GM19468 (cell line): Measurements from ENCODE around the gene ZNF761.
"Not testable (repeated sequence)": the region's sequence is repeated elsewhere in the genome, so short reads cannot be mapped to it uniquely, and the experiment has no call there.

ENCODE experiments used
- ATAC-seq: cut with Tn5 transposase; IDR thresholded peaks from one replicate; pipeline ENCODE4 v1.9.1; 2021; ENCODE audit warnings: mild to moderate bottlenecking, moderate library complexity, moderate number of reproducible peaks; ENCODE audit not compliant: unreplicated experiment; ENCODE audit errors: extremely low read depth

The ZNF761 gene

DNA sequence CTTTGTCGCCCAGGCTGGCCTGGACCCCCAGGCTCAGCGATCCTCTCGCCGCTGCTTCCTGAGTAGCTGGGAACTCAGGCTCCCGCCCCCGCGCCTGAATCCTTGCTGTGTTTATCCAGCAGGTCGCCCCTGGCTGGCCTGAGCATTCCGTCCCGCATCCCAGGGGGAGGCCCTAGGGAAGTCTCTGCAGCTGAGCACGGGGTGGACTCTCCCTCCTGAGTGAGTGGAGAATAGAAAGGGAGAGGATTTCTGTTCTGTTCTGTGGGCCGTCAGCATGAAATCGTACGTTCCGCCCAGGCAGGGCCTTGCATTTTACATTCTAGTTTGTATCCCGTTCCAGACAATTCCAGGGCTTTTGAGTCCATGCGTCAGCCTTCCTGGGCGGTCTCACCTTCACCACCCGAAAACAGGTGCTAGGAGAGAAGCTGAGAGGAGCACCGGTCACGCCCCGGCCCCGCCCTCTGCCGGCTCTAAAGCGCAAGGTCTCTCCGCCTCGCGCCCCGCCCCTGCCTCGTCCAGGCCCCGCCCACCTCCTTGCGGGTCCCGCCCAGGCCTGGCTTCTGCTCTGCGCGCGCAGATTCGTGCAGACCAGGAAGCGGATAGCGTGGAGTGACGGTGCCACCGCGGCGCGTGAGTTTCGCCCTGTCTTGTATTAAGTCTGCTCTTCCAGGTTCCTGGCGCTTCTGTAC, at the start of gene ZNF761:
Gene ZNF761, plus strand, starts transcription at position 586 of the 689 bp plus-strand sequence. CDS start 15,285 bp downstream, outside the sequence.
- peak; percentile 69 for ATAC-seq

DNA sequence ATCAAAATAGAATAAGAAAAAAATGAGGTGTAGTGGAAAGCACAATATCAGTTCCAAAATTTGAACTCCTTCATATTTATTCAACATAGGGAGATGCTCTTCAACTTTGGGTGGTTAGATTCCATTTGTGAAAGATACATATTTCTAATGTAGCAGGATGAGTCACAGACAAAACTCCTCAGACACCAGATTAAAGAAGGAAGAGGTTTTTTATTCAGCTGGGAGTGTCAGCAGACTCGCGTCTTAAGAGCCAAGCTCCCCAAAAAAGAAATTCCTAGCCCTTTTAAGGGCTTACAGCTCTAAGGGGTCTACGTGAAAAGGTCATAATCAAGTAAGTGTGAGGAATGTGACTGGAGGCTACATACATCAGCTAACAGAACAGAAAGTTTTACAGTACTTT, 43.6 kb upstream of the ZNF761 start:
- no peak for ATAC-seq

DNA sequence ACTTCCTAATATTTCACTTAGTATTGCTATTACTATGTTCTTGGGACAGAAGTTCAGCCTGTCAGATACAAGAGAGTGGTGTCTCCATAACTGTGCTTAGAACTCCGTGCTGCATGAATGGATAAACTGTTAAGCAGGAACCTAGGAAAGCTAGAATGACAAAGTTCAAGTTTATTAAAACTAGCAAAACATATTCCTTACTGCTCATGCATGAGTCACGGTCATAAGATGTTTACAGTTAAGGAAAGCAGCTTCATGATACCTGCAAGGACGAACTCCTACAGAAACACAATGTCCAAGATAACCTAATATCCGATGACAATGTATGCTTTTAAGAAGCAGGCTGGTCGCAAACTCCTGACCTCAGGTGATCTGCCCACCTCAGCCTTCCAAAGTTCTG, 42.9 kb upstream of the ZNF761 start:
- ATAC-seq, result no peak

GRCh38 chr19:53389571-53389970, 42.2 kb upstream of the ZNF761 start:
- ATAC-seq, result no peak

DNA sequence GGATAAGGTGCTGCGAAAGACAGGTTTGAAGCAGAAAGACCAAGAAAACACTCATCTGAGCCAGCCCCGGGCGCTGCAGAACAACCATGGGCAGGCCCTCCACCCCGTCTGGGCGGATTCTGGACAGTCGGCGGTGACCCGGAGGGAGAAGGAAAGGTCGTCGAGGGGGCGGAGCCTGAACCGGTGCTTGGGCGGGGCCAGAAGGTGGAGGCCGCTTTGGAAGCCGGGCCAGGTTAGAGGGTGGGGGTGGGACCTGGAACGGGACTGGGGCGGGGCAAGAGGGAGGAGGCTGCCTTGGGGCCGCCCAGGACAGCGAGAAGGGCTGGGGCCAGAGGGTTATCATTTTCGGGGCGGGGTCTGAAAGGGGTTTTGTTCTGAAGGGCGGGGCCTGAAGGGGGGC, 41.8 kb upstream of the ZNF761 start:
- no peak for ATAC-seq

DNA sequence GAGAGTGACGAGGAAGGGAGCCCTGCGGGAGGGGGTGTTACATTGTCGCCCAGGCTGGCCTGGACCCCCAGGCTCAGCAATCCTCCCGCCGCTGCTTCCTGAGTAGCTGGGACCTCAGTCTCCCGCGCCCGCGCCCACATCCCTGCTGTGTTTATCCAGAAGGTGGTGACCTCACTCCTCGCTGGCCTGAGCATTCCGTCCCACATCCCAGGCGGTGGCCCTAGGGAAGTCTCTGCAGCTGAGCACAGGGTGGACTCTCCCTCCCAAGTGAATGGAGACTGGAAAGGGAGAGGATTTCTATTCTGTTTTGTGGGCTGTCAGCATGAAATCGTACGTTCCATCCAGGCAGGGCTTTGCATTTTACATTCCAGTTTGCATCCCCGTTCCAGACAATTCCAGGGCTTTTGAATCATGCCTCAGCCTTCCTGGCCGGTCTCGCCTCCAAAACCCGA, 37.2 kb upstream of the ZNF761 start:
- no peak for ATAC-seq

DNA sequence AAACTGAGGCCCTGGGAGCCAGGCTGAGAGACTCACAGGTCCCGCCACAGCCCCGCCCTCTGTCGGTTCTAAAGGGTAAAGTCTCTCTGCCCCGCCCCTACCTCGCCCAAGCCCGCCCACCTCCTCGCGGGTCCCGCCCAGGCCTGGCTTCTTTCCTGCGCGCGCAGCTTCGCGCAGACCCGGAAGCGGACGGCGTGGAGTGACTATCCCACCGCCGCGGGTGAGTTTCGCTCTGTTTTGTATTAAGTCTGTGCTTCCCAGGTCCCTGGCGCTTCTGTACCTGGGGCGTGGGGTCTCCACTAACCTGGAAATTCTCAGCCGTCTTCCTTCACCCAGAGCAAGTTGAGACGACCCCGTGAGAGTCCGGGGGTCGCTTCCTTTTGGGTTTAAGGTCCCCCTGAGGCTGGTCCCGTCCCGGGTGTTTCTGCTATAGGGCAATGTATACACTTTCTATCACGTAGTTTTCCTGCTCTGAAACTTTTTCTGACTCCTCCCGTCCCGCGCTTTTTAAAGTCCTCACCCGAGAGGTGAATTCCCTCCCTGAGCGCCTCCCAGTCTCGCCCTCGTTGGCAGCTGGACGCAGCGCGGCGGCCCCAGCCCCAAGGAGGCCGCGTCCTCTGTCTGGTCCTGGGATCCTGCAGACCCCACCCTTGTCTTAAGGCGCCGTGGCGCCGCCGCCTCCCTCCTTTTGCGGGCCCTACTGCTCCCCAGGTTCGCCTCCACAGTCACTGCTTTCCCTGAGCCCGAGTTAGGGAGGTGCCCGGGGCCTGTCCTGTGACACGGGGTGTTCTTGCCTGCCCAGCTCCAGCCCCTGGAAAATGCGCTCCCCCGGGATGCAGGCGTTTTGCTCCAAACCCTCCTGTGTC, 36.6 kb upstream of the ZNF761 start, which contains the start of gene ZNF765:
Gene ZNF765, plus strand, starts transcription at position 176 of the 866 bp plus-strand sequence. CDS start 2,867 bp downstream, outside the sequence.
- ATAC-seq, result peak; percentile 93

- not testable (repeated sequence) for ATAC-seq
Observed at GRCh38 chr19:53395840-53396524, 35.8 kb upstream of the ZNF761 start.

DNA sequence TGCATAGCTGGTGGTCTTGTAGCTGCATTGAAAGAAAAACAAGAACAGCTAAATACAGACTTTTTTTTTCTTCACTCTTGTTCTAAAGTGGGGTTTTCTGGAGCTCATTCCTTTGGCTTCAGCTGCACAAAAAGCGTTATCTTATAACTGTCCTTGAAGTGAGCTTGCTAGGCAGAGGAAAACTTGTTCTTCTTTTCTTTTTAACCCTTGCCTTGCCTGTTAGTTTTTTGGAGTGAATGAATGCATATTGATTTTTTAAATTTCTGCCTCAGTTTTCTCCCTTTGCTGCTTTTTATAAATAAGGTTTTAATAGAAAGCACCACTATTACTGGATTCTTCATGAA, 35.3 kb upstream of the ZNF761 start:
- no peak for ATAC-seq

GRCh38 chr19:53397918-53398317, 33.9 kb upstream of the ZNF761 start:
- not testable (repeated sequence) for ATAC-seq

GRCh38 chr19:53409505-53410204, 22.1 kb upstream of the ZNF761 start:
- ATAC-seq, result no peak

GRCh38 chr19:53420520-53421315, 11.1 kb upstream of the ZNF761 start:
- ATAC-seq, result not testable (repeated sequence)

GRCh38 chr19:53422551-53422950, 9.2 kb upstream of the ZNF761 start:
- no peak for ATAC-seq

GRCh38 chr19:53423074-53423473, 8.7 kb upstream of the ZNF761 start:
- not testable (repeated sequence) for ATAC-seq

GRCh38 chr19:53423680-53424079, 8.1 kb upstream of the ZNF761 start:
- not testable (repeated sequence) for ATAC-seq

DNA sequence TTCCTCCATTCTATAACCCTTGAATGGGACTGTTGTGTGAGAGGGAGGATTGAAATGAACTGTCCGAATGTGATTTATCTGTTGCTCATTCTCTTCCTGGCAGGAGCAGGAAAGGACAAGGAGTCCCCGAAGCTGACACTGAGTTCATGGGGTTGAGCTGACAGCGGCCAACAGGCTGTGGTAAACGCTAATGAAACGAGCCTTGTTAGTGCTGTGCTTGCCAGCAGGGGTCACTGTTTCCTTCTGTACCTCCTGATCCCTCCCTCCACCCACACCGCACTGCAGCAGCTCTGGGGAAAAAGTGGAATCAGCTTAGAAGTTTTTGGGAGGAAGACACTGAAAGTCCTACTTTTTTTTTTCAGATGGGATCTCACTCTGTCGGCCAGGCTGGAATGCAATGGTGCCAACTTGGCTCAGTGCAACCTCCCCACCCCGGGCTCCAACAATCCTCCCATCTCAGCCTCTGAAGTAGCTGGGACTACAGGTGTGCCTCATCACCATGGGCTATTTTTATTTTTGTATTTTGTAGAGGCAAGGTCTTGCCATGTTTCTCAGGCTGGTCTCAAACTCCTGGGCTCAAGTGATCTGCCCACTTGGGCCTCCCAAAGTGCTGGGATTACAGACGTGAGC, 6.7 kb upstream of the ZNF761 start:
- no peak for ATAC-seq

DNA sequence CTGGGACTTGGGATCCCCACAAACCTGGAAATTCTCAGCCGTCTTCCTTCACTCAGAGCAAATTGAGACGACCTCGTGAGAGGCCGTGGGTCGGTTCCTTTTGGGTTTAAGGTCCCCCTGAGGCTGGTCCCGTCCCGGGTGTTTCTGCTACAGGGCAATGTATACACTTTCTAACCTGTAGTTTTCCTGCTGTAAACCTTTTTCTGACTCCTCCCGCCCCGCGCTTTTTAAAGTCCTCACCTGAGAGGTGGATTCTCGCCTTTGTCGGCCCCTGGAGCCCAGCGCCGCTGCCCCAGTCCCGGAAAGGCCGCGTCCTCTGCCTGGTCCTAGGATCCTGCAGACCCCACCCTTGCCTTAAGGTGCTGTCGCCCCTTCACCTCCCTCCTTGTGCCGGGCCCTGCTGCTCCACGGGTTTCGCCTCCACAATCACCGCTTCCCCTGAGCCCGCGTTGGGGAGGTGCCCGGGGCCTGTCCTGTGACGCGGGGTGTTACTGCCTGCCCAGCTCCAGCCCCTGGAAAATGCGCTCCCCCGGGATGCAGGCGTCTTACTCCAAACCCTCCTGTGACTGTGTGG, 391 bp downstream of the ZNF761 start:
- ATAC-seq, result no peak

DNA sequence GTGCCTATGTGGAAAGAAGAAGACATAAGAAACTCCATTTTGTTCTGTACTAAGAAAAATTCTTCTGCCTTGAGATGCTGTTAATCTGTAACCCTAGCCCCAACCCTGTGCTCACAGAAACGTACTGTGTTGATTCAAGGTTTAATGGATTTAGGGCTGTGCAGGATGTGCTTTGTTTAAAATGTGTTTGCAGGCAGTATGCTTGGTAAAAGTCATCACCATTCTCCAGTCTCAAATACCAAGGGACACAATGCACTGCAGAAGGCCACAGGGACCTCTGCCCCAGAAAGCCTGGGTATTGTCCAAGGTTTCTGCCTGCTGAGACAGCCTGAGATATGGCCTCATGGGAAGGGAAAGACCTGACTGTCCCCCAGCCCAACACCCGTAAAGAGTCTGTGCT, 12.0 kb downstream of the ZNF761 start:
- ATAC-seq, result not testable (repeated sequence)
